Measurements from ENCODE around the gene ZNF827.

DNA sequence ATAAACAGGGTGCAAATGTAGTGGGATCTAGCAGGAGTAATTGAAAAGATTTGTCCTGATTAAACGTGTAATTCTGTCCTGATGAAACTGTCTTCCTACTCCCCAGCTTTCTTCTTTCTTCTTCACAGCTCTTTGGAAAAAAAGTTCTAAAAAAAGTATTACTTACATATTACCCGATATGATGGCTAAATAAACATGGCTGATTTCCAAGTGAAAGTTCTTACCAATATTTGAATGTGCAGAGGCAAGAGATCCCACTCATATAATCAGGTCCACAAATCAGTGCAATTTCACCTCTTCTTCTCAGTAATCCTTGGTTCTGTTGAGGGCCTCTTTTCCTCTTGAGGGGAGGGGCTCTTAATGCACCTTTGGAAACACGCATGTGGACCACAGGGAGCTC is 78.7 kb downstream of the ZNF827 start:
- TF ChIP-seq, protein P1, sequence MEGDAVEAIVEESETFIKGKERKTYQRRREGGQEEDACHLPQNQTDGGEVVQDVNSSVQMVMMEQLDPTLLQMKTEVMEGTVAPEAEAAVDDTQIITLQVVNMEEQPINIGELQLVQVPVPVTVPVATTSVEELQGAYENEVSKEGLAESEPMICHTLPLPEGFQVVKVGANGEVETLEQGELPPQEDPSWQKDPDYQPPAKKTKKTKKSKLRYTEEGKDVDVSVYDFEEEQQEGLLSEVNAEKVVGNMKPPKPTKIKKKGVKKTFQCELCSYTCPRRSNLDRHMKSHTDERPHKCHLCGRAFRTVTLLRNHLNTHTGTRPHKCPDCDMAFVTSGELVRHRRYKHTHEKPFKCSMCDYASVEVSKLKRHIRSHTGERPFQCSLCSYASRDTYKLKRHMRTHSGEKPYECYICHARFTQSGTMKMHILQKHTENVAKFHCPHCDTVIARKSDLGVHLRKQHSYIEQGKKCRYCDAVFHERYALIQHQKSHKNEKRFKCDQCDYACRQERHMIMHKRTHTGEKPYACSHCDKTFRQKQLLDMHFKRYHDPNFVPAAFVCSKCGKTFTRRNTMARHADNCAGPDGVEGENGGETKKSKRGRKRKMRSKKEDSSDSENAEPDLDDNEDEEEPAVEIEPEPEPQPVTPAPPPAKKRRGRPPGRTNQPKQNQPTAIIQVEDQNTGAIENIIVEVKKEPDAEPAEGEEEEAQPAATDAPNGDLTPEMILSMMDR (IDR thresholded peaks at IDR 0.05 in 8 of 11, conservative IDR thresholded peaks at IDR 0.05 in 3 of 11) = no peak
- TF ChIP-seq POLR2A (IDR thresholded peaks at IDR 0.05) (no peak), POLR2AphosphoS5 (IDR thresholded peaks at IDR 0.05) (no peak)

Data from spleen (tissue), 7 donors.